Measurements from ENCODE around the gene CNNM1. TPM values are rescaled to one million over a fixed set of nuclear protein-coding genes. Genes with fewer than 3 reads are reported as not detected.

Gene CNNM1
- total RNA-seq, 2 donors from 2014 or later: 1.3 to 1.6 TPM

DNA sequence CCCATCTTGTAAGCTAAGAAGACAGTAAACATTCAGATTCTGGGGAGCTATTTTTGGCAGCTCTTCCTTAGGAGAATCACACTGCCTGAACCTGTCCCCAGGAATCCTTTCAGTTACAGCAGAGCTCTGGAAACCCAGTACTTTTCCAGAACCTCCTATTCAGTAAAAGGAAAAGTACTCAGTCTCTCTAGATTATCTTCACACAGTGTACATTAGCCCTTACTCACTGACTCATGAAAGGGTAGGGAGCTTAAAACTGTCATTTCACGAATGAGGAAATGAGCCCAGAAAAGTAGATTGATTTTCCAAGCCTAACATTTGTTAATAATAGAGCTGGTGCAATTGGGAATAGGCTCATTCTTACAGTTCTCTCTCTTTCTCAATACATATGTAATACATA lies 3.9 kb upstream of the CNNM1 start:
- 12 to 24% methylated on average over 1 of the region's 1 CpG for WGBS, 2 donors
- no peaks in the 10 kb centered on the region for H3K36me3 ChIP-seq (replicated peaks in 1 of 2; ENCODE audit: insufficient read depth in 1 of 2, low read depth in 2 of 2)
- intact Hi-C loops (cut with DNase I): no loop called here
- no peaks in the 10 kb centered on the region for H3K9me3 ChIP-seq
- TF ChIP-seq CTCF (IDR thresholded peaks at IDR 0.05) (no peak), POLR2A (IDR thresholded peaks at IDR 0.05) (no peak)
- no peak overlapping the region for H3K27ac ChIP-seq
- DNase-seq (no peak), ATAC-seq (no peak)
- H3K27me3 ChIP-seq: no peaks in the 10 kb centered on the region
- H3K4me1 ChIP-seq: peaks cover 17% of the 10 kb centered on the region
- no peak overlapping the region for H3K4me3 ChIP-seq

GRCh38 chr10:99326871-99327270 lies 2.3 kb upstream of the CNNM1 start:
- TF ChIP-seq CTCF (IDR thresholded peaks at IDR 0.05) (no peak), POLR2A (IDR thresholded peaks at IDR 0.05) (no peak)
- intact Hi-C loops (cut with DNase I): no loop called here
- Histone ChIP-seq H3K4me1 (peaks cover 23% of the 10 kb centered on the region), H3K27me3 (no peaks in the 10 kb centered on the region), H3K9me3 (no peaks in the 10 kb centered on the region), H3K36me3 (replicated peaks in 1 of 2; ENCODE audit: insufficient read depth in 1 of 2, low read depth in 2 of 2) (no peaks in the 10 kb centered on the region), H3K4me3 (no peak overlapping the region), H3K27ac (no peak overlapping the region)
- no peak for ATAC-seq
- 83 to 88% methylated on average over 5 of the region's 5 CpGs for WGBS, 2 donors
- no peak for DNase-seq

GRCh38 chr10:99328579-99329303 lies 415 bp upstream of the CNNM1 start:
- no peak for ATAC-seq
- WGBS, 2 donors: 23 to 47% methylated on average over 11 to 23 of the region's 23 CpGs
- DNase-seq: no peak

GRCh38 chr10:99329554-99330346 lies 594 bp downstream of the CNNM1 start:
- TF ChIP-seq CTCF (IDR thresholded peaks at IDR 0.05) (no peak), POLR2A (IDR thresholded peaks at IDR 0.05) (no peak)
- intact Hi-C loops (cut with DNase I): no loop called here
- DNase-seq (peak; percentile 23 to 49 (median 35)), ATAC-seq (peak; percentile 63)
- Histone ChIP-seq H3K4me1 (peaks cover 23% of the 10 kb centered on the region), H3K9me3 (no peaks in the 10 kb centered on the region), H3K27ac (no peak overlapping the region), H3K4me3 (peak overlapping the region; percentile 40 to 49), H3K36me3 (replicated peaks in 1 of 2; ENCODE audit: insufficient read depth in 1 of 2, low read depth in 2 of 2) (no peaks in the 10 kb centered on the region), H3K27me3 (no peaks in the 10 kb centered on the region)
- WGBS, 2 donors: 1% methylated on average over 89 of the region's 94 CpGs; no CpG with 5 or more reads in 1 of the 2 donors

More at GRCh38 chr10:99328579-99329303, 415 bp upstream of the CNNM1 start:
- Histone ChIP-seq H3K36me3 (replicated peaks in 1 of 2; ENCODE audit: insufficient read depth in 1 of 2, low read depth in 2 of 2) (no peaks in the 10 kb centered on the region), H3K4me3 (peak overlapping the region; percentile 40 to 49), H3K9me3 (no peaks in the 10 kb centered on the region), H3K27me3 (no peaks in the 10 kb centered on the region), H3K27ac (no peak overlapping the region), H3K4me1 (peaks cover 23% of the 10 kb centered on the region)
- intact Hi-C loops (cut with DNase I): no loop called here
- TF ChIP-seq POLR2A (IDR thresholded peaks at IDR 0.05): no peak
- no peak for TF ChIP-seq CTCF (IDR thresholded peaks at IDR 0.05)
